HG03135 (cell line): ENCODE data around the gene PSME4.

Experiments used
- ATAC-seq: cut with Tn5 transposase; IDR thresholded peaks from one replicate; pipeline ENCODE4 v1.9.1; 2021; ENCODE audit warnings: mild to moderate bottlenecking, moderate library complexity; ENCODE audit not compliant: unreplicated experiment

The PSME4 gene

GRCh38 chr2:53970724-53971602 is at the start of gene PSME4:
Gene PSME4, minus strand, starts transcription at chr2:53970993. Its CDS starts 209 bp downstream, at chr2:53970784.
- ATAC-seq, result peak; percentile 88

DNA sequence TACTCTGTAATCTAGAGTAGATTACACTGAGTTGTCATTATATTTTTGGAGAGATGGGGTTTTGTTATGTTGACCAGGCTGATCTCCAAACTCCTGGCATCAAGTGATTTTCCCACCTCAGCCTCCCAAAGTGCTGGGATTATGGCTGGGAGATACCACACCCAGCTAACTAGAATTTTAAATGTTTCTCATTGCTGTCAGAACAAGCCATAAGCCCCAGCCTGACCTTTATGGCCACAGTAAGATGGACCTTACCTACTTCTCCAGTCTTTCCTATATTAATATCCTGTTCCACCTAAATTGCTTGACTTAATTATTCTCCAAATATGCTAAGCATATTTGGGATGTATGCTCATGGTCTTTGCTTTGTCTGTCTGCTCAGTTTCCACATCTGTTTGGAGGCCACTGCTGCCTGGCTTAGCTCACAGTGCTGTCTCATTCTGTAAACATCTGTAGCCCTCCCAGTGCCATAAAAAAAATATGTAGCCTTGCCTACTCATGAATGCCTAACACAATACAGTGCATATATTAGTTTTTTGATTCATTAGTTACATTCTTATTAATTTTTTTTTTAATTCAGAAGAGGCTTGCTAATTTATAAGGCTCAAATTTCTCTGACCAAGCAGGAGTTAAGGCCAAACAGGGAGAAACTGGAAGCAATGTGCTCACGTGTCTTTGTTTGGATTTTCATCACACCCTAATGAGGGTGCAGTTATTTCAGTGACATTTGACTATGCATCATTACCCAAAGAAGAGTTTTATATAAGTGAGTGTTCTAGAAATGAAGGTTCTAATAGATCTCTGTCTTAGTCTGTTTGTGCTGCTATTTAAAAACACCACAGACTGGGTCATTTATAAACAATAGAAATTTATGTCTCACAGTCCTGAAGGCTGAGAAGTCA is 45.3 kb upstream of the PSME4 start:
- no peak for ATAC-seq

GRCh38 chr2:54013996-54014395 is 43.2 kb upstream of the PSME4 start:
- no peak for ATAC-seq

- no peak for ATAC-seq
Measured at GRCh38 chr2:54012538-54013141, 41.8 kb upstream of the PSME4 start.

DNA sequence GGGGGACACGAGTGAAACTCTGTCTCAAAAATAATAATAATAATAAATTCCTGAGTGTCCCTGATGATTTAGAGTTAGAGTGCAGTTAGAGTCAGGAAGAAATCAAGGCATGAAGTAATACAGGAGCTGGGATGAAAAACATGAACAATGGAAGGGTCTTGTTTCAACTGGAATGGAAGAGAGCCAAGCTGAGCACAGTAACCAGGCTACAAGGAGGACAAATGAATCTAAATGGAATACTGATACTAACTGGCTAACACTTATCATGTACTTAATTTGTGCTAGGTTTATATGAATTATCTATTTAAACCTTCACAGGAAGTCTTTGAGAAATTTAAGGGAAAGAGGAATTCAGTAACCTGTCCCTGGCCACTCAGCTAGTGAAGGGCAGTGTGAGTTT is 38.8 kb upstream of the PSME4 start:
- no peak for ATAC-seq

DNA sequence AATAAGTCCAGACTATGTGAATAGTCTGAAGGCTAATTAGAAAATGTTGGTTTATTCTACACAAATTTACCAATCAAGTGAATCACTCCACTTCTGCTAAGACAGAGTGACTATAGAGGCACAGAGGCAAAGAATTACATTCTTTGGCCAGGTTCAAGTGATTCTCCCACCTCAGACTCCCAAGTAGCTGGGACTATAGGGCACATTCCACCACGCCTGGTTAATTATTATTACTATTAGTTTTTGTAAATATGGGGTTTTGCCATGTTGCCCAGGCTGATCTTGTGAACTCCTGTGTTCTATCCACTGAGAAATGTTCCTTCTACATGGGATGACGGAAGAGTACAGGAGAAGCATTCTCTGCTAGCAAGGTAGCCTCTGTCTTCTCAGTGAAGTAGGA is 37.6 kb upstream of the PSME4 start:
- no peak for ATAC-seq

DNA sequence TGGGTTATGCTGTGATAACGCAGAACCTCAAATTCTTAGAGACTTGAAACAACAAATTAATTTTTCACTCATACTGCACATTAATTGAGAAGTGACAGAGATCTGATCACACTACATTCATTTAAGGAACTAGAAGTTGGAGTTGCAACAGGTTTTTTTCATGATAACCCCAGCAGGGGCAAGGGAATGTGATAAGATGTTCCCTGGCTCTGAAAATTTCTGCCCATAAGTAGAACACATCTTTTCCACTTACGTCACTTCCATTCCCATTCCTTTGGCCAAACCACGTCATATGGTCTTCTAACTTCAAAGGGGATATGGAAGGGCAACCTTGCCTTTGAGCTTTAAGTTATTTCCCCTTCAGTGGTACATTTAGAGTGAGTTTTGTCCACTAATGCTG is 29.7 kb upstream of the PSME4 start:
- no peak for ATAC-seq

DNA sequence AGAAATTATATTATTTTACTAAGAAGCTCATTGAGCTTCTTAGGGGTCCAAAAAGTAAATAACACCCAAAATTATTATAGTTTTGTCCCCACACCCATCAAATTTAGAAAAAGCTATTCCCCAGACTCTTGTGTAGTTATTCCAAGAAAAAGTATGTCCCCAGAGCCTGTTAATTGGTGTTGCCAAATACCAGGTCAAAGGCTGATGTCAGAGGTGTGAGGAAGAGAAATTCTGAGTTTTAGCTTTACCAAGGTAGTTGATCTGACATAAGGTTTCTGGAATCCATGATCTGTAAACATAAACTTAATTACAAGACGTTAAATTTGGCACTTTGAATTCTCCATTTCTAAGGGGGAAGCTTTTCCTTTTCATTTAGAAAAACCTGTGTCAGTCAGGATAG is 29.3 kb upstream of the PSME4 start:
- ATAC-seq, result no peak

GRCh38 chr2:53998834-53999233 is 28.0 kb upstream of the PSME4 start:
- ATAC-seq, result no peak

- peak; percentile 76 for ATAC-seq
Measured at GRCh38 chr2:53994818-53995808, 24.3 kb upstream of the PSME4 start.

- ATAC-seq, result no peak
Measured at GRCh38 chr2:53991948-53992347, 21.2 kb upstream of the PSME4 start.

DNA sequence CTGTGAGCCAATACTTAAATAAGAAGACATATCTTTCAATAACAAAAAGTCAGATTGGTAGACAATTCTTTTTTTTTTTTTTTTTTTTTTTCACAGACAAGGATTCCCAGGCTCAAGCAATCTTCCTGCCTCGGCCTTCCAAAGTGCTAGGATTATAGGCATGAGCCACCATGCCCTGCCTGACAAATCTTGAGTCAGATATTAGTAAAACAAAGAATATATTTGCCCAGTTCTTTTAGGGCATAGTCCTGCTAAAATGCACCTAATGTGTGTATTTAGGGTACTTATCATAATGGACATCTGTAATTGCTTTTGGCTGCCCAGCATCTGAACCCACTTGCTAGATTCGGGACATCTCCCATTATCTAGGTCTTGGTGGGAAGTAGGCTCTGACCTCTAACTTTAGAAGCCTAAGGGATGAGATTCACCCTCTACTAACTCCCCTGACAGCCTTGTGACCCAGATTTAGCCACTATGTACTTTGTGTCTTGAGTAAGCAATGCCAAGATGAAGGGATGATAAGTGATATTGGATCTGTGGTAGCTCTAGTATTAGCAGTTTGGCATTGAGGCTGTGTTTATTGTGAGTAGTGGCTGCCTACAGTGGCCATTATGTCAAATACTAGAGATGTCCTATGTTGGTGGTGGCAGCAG is 18.5 kb upstream of the PSME4 start:
- ATAC-seq, result no peak

DNA sequence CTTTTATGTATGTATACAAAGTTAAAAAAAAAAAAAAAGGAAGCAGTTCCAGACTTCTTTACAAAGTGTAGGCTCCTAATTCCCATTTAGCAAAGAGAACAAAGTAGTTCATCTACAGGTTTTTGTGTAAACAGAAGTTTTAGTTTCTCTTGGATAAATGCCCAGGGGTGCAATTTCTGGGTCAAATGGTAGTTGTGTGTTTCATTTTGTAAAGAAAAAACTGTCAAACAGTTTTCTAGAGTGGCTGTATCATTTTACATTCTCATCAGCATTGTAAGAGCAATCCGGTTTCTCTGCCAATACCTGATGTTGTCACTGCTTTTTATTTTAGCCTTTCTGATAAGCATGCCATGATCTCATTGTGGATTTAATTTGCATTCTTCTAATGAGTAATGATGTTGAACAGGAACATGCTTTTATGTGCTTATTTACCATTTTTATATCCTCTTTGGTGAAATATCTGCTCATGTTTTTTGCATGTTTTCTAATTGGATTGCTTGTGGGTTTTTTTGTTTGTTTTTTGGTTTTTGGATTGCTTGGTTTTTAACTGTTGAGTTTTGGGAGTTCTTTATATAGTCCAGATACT is 16.6 kb upstream of the PSME4 start:
- peak; percentile 70 for ATAC-seq

GRCh38 chr2:53985646-53986045 is 14.9 kb upstream of the PSME4 start:
- no peak for ATAC-seq

GRCh38 chr2:53969968-53970723 is 647 bp downstream of the PSME4 start:
- ATAC-seq, result peak; percentile 31

- ATAC-seq, result no peak
Measured at GRCh38 chr2:53969285-53969967, 1.4 kb downstream of the PSME4 start.

DNA sequence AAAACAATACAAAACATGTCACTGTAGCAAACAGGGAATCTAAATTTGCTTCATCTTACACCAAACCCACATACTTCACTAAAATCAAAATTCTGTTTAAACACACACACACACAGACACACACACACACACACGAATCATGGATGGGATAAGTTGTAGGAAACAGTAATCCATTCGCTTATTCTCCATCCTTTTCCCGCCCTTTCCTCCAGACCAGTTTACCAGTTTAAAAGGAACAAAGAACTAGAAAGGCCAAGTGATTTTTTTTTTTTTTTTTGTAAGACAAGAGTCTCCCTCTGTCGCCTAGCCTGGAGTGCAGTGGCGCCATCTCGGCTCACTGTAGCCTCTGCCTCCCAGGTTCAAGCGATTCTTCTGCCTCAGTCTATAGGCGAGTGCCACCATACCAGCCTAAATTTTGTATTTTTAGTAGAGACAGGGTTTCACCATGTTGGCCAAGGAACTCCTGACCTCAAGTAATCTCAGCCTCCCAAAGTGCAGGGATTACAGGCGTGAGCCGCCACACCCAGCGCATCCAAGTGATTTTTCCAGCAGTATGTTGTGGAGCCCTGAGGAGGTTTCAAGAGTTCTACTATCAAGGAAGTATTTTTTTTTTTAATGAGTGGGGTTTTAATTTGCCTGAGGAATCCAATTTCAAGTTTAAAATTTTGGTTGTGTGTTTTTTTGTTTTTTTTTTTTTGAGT is 5.7 kb downstream of the PSME4 start:
- no peak for ATAC-seq
